Right atrium auricular region (tissue), 2 donors: ENCODE results near the gene SUN2. TPM values are rescaled to one million over a fixed set of nuclear protein-coding genes. Genes with fewer than 3 reads are reported as not detected.

ENCODE experiments used
- DNase-seq: peaks from one replicate; pipeline ENCODE4 v3.0.0-alpha.2; 2019; ENCODE audit warnings: low spot score
- H3K27ac ChIP-seq, 2 donors: fragments of 200-600 bp; sonication (generic); 1 replicate in 1 of 2; 2 replicates in 1 of 2; pipeline ENCODE4 v1.5.1; 2016 to 2019
- H3K27me3 ChIP-seq, 2 donors: fragments of 200-600 bp; sonication (generic); one replicate each; pipeline versions ENCODE4 v1.5.1 to v1.6.0; 2017 to 2019
- H3K36me3 ChIP-seq: fragments of 200-600 bp; sonication (generic); one replicate; pipeline ENCODE4 v1.5.1; 2016
- H3K4me1 ChIP-seq, 2 donors: fragments of 200-600 bp; sonication (generic); one replicate each; pipeline versions ENCODE4 v1.5.1 to v1.6.0; 2017 to 2019
- H3K4me3 ChIP-seq, 2 donors: fragments of 200-600 bp; sonication (generic); 1 replicate in 1 of 2; 2 replicates in 1 of 2; pipeline ENCODE4 v1.5.1; 2017 to 2019; ENCODE audit warnings: mild to moderate bottlenecking in 1 of 2, moderate library complexity in 1 of 2
- H3K9me3 ChIP-seq, 2 donors: fragments of 200-600 bp; sonication (generic); one replicate each; pipeline ENCODE4 v1.5.1; 2019
- total RNA-seq, 2 donors: library from RNA; depleted of rRNA; stranded (reverse); fragments of >200 nt; gene quantifications; one replicate each; pipeline ENCODE4 v1.1.0, GENCODE V29; 2016
- TF ChIP-seq, protein P1 (sequence below), 2 donors: fragments of 200-600 bp; sonication (generic); IDR thresholded peaks; one replicate each; pipeline ENCODE4 v1.5.1; 2019; ENCODE audit warnings: antibody characterized with exemption in 2 of 2

SUN2 gene
- total RNA-seq, 2 donors from 2014 or later = 155 to 252 TPM

DNA sequence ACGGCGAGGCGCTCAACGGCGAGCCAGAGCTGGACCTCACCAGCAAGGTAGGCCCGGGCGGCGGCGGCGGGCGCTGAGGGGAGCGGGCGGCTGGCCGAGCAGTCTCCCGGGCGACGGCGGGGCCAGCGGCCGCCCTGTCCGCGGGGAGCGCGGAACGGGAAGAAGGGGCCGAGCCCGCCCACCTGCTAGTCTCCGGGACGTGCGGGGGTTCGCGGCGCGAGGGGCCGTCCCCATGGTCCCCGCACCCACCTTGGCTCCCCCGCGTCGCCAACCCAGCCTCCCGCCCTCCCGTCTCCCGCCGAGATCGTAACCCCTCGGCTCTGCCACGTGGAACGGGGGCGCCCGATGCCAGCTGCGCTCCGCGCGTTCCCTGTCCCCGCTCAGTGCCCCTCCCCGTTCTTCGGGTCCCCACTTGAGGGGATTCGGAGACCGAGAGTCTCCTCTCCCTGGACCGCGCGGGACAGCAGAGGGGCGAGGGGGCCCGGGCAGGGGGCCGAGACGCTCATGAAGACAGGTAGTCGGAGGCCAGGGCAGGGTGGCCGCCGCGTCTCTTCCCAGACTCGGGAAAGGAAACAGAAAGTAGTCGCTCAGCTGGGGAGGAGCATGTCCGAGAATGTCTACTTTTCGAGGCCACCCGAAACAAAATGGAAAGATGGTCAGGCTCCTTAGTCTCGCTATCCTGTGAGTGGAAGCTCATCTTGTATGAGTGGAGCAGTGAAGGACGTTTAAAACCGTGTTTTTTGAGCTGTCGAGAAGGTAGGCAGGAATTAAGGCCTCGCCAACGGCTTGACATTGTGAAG lies 49.5 kb downstream of the SUN2 start:
- Histone ChIP-seq H3K9me3 (no peaks in the 10 kb centered on the region), H3K4me1 (peaks cover 0 to 42% of the 10 kb centered on the region in 2 donors), H3K4me3 (peak overlapping the region; percentile 71 to 92), H3K27me3 (no peaks in the 10 kb centered on the region), H3K36me3 (peaks cover 6% of the 10 kb centered on the region), H3K27ac (peak overlapping the region; percentile 95 to 97)
- peak; percentile 69 for DNase-seq
- TF ChIP-seq, protein P1, sequence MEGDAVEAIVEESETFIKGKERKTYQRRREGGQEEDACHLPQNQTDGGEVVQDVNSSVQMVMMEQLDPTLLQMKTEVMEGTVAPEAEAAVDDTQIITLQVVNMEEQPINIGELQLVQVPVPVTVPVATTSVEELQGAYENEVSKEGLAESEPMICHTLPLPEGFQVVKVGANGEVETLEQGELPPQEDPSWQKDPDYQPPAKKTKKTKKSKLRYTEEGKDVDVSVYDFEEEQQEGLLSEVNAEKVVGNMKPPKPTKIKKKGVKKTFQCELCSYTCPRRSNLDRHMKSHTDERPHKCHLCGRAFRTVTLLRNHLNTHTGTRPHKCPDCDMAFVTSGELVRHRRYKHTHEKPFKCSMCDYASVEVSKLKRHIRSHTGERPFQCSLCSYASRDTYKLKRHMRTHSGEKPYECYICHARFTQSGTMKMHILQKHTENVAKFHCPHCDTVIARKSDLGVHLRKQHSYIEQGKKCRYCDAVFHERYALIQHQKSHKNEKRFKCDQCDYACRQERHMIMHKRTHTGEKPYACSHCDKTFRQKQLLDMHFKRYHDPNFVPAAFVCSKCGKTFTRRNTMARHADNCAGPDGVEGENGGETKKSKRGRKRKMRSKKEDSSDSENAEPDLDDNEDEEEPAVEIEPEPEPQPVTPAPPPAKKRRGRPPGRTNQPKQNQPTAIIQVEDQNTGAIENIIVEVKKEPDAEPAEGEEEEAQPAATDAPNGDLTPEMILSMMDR (IDR thresholded peaks at IDR 0.05) = no peak

DNA sequence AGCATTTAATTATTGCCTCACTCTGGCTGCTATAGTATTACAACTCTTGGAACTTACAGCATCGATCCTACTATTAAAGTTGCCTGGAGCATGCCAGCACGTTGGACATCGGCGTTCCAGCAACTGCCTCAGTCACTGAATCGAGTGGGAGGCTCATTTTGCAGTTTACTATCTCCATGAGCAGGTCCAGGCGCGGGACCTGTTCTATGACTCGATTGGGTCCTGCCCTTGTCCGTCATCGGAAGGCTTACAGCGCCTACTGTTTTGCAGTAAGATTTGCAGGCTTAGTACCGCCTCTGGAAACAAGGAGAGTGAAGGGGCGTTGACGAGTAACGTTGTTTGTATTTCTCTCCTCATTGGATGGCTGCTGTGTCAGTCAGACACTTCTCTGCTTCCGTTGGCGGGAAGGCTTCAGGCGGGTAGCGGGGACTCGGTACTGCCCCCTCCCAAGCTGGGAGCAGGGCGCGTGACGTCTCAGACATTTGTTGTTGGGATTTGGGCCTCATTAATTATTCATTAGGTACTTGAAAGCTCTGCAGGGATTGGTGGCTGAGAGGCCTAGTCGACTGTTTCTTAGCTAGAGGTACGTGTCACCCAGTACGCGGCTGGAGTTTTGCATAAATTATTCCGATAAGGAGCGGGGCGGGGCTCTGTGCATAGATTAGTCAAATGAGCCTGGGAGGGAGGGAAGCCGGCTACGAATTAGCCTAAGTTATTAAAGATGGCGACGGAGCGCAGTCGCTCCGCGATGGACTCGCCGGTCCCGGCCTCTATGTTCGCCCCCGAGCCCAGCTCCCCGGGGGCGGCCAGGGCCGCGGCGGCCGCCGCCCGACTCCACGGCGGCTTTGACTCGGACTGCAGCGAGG lies 50.3 kb downstream of the SUN2 start, which contains the start of gene GTPBP1:
Gene GTPBP1, plus strand, starts transcription at position 710 of the 866 bp plus-strand sequence. Its CDS starts 12 bp downstream, at position 722.
- H3K36me3 ChIP-seq = peaks cover 6% of the 10 kb centered on the region
- peaks cover 0 to 43% of the 10 kb centered on the region in 2 donors for H3K4me1 ChIP-seq

DNA sequence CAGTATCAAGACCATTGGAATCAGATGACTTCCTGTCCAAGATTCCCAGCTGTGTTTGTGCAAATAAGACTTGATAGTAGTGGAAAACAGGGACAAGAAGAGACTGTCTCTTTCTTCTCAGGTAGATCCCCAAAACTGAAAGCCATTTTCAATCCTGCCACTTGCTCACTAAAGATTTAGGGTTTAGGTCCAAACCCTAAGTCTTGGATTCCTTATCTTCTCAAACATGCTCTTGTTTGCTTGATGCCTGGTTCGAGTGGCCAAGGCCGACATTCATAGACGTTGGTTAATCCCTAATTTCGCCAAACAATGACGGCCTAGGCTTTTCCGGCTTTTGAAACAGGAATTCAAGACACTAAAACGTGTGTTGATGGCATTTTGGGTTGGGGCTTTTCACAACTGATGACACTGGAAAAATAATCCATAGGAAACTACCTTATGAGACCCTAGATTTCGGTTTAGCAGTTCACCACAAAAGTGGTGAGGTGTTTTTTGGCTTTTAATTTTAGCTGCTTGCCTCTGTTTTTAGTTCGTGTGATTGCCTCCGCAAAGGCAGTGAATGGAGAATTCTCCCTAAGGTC lies 51.1 kb downstream of the SUN2 start:
- Histone ChIP-seq H3K4me1 (peaks cover 0 to 41% of the 10 kb centered on the region in 2 donors), H3K27me3 (no peaks in the 10 kb centered on the region), H3K4me3 (peak overlapping the region; percentile 17 to 35), H3K9me3 (no peaks in the 10 kb centered on the region), H3K27ac (peak overlapping the region; percentile 83 to 84), H3K36me3 (peaks cover 4% of the 10 kb centered on the region)
- TF ChIP-seq, protein P1 (IDR thresholded peaks at IDR 0.05) = no peak
- no peak for DNase-seq

More for the DNA sequence above, 50.3 kb downstream of the SUN2 start, which contains the start of gene GTPBP1:
- Histone ChIP-seq H3K9me3 (no peaks in the 10 kb centered on the region), H3K4me3 (peak within 1 kb of the TSS; percentile 71 to 92), H3K27me3 (no peaks in the 10 kb centered on the region), H3K27ac (peak within 1 kb of the TSS; percentile 95 to 97)
- TF ChIP-seq, protein P1 (IDR thresholded peaks at IDR 0.05) = no peak
- DNase-seq = peak; percentile 100

DNA sequence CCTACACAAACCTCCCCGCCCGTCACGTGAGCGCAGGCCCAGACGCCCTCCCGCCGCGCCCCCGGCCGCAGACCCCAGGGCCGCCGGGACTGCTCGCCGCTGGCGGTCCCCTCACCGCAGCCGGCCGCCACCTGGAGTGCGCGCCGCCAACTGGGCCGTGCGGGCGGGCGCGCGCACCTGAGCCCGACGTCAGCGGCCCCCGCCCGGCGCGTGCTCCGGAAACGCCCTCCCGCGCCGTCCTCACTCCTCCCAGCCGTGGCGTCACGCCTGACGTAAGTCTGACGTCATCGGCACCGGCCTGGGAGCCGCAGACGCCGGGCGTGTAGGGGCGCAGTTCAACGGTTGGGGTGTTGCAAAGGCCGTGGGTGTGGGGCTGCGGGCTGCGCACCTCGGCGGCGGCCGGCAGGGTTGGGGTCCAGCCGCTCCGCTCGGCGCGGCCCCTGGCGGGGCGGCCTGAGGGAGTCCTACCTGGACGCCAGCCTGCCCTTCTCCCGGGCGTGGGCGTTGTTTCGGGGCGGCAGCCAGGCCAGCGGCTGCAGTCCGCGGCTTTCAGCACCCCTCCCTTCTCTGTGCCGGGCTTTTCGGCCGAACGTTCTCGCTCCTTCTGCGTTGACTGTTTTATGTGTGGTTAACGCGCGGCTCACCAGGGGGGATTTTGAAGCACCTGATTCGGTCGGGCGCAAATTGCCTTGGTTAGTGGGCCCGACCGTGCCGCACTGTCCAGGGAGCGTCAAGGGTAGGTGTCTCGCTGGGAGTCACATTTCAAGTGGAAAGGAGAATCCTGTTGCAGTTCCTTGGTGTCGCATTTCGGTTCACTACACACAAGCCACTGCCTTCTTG lies 54.8 kb downstream of the SUN2 start, which contains the start of gene JOSD1:
Gene JOSD1, minus strand, starts transcription at position 155 of the 840 bp plus-strand sequence. CDS start 956 bp downstream, outside the sequence.
- peaks cover 0 to 54% of the 10 kb centered on the region in 2 donors for H3K4me1 ChIP-seq
- peak; percentile 96 for DNase-seq
- no peaks in the 10 kb centered on the region for H3K27me3 ChIP-seq
- H3K9me3 ChIP-seq = no peaks in the 10 kb centered on the region
- TF ChIP-seq, protein P1 (IDR thresholded peaks at IDR 0.05) = peak in 1 of 2 donors; percentile 20
- H3K27ac ChIP-seq = peak within 1 kb of the TSS; percentile 97 to 100
- peak within 1 kb of the TSS; percentile 65 to 94 for H3K4me3 ChIP-seq
- no peaks in the 10 kb centered on the region for H3K36me3 ChIP-seq
